Activated CD8-positive, alpha-beta T cell treated with anti-CD3 and anti-CD28 coated beads, Interleukin-2, amount 10 ng/mL, durations not matched to agents 7 days and 5 days (primary cell): ENCODE data around the gene VIPR1. TPM values are rescaled to one million over a fixed set of nuclear protein-coding genes. Genes with fewer than 3 reads are reported as not detected.
A peak's percentile ranks its signal among the peaks of the same experiment; 100 is the strongest.

Experiments used
- ATAC-seq: fragments of 150-1000 bp; cut with Tn5 transposase; one replicate; pipeline ENCODE4 v1.10.0; 2021; ENCODE audit warnings: moderate library complexity
- CTCF ChIA-PET: fragments of 350-600 bp; sonication (Branson Sonifier 250); formaldehyde crosslinking; loops from one replicate; lab custom pipeline; 2021; ENCODE audit warnings: antibody characterized with exemption; lab: Charles Lee
- POLR2A ChIA-PET: fragments of 350-600 bp; sonication (Branson Sonifier 250); formaldehyde crosslinking; loops from one replicate; lab custom pipeline; 2021; ENCODE audit warnings: antibody characterized with exemption; lab: Charles Lee
- DNase-seq: peaks from one replicate; pipeline ENCODE4 v3.0.0-alpha.2; 2020
- H3K27ac Mint-ChIP-seq: one replicate; pipeline ENCODE4 v1.8.0; 2021; ENCODE audit warnings: mild to moderate bottlenecking, mixed read lengths
- H3K27me3 Mint-ChIP-seq: one replicate; pipeline ENCODE4 v1.8.0; 2021; ENCODE audit warnings: low read depth, mixed read lengths
- H3K36me3 Mint-ChIP-seq: one replicate; pipeline ENCODE4 v1.8.0; 2021; ENCODE audit warnings: low read depth, mixed read lengths
- H3K4me1 Mint-ChIP-seq: one replicate; pipeline ENCODE4 v1.8.0; 2021; ENCODE audit warnings: low read depth, mixed read lengths
- H3K4me3 Mint-ChIP-seq: one replicate; pipeline ENCODE4 v1.8.0; 2021; ENCODE audit warnings: mild to moderate bottlenecking, mixed read lengths
- H3K9me3 Mint-ChIP-seq: one replicate; pipeline ENCODE4 v1.8.0; 2022; ENCODE audit warnings: mixed read lengths; ENCODE audit not compliant: insufficient read depth
- total RNA-seq, 2 experiments: library from RNA; stranded (reverse); gene quantifications; one replicate each; pipeline ENCODE4 v1.2.3, GENCODE V29; 2021

VIPR1 gene
- total RNA-seq, 2 experiments from 2014 or later = 9.1 to 9.5 TPM

GRCh38 chr3:42537350-42537749, 34.9 kb downstream of the VIPR1 start:
- Mint-ChIP-seq H3K36me3 (peaks cover 2% of the 10 kb centered on the region), H3K9me3 (no peaks in the 10 kb centered on the region), H3K27ac (no peak overlapping the region), H3K27me3 (no peaks in the 10 kb centered on the region), H3K4me3 (no peak overlapping the region), H3K4me1 (peaks cover 18% of the 10 kb centered on the region)
- POLR2A ChIA-PET = interaction anchor here (1.0 kb wide), 1 partner anchor 36 kb away, joined by 3 read pairs; no protein-coding TSS in a partner anchor
- CTCF ChIA-PET = interaction anchor here (0.8 to 17.5 kb wide), 13 partner anchors 9 to 290 kb away, joined by 3 to 183 read pairs (median 5); partner anchors contain the start of genes SEC22C and VIPR1
- DNase-seq (no peak), ATAC-seq (no peak)

GRCh38 chr3:42539871-42540714, 37.6 kb downstream of the VIPR1 start:
- H3K4me3 Mint-ChIP-seq = no peak overlapping the region
- H3K36me3 Mint-ChIP-seq = no peaks in the 10 kb centered on the region
- H3K27ac Mint-ChIP-seq = no peak overlapping the region
- DNase-seq = peak; percentile 75
- H3K27me3 Mint-ChIP-seq = no peaks in the 10 kb centered on the region
- H3K9me3 Mint-ChIP-seq = no peaks in the 10 kb centered on the region
- H3K4me1 Mint-ChIP-seq = peaks cover 6% of the 10 kb centered on the region
- peak; percentile 75 for ATAC-seq
- CTCF ChIA-PET = interaction anchor here (0.9 to 17.5 kb wide), 10 partner anchors 9 to 293 kb away, joined by 3 to 183 read pairs (median 5); partner anchors contain the start of gene VIPR1
- POLR2A ChIA-PET = no interaction called here

GRCh38 chr3:42541079-42541478, 38.6 kb downstream of the VIPR1 start:
- Mint-ChIP-seq H3K27me3 (no peaks in the 10 kb centered on the region), H3K27ac (no peak overlapping the region), H3K4me3 (no peak overlapping the region), H3K9me3 (no peaks in the 10 kb centered on the region), H3K4me1 (peaks cover 6% of the 10 kb centered on the region), H3K36me3 (no peaks in the 10 kb centered on the region)
- ATAC-seq (no peak), DNase-seq (no peak)
- POLR2A ChIA-PET = interaction anchor here (0.6 kb wide), 1 partner anchor 223 kb away, joined by 3 read pairs; no protein-coding TSS in a partner anchor
- CTCF ChIA-PET = interaction anchor here (0.5 to 17.5 kb wide), 6 partner anchors 8 to 350 kb away, joined by 3 to 183 read pairs (median 5); partner anchors contain the start of gene VIPR1

GRCh38 chr3:42544492-42545283, 42.2 kb downstream of the VIPR1 start:
- Mint-ChIP-seq H3K4me1 (no peaks in the 10 kb centered on the region), H3K27ac (no peak overlapping the region), H3K4me3 (no peak overlapping the region), H3K36me3 (peaks cover 9% of the 10 kb centered on the region), H3K27me3 (no peaks in the 10 kb centered on the region), H3K9me3 (no peaks in the 10 kb centered on the region)
- POLR2A ChIA-PET = interaction anchor here (0.7 kb wide), 1 partner anchor 35 kb away, joined by 3 read pairs; no protein-coding TSS in a partner anchor
- DNase-seq = no peak
- CTCF ChIA-PET = interaction anchor here (1.5 to 17.5 kb wide), 4 partner anchors 9 to 297 kb away, joined by 6 to 183 read pairs (median 49); partner anchors contain the start of gene VIPR1
- ATAC-seq = no peak

- Mint-ChIP-seq H3K4me1 (no peaks in the 10 kb centered on the region), H3K27ac (no peak overlapping the region), H3K4me3 (no peak overlapping the region), H3K9me3 (no peaks in the 10 kb centered on the region), H3K27me3 (no peaks in the 10 kb centered on the region), H3K36me3 (peaks cover 10% of the 10 kb centered on the region)
- DNase-seq (no peak), ATAC-seq (no peak)
- CTCF ChIA-PET = interaction anchor here (0.9 to 17.5 kb wide), 7 partner anchors 8 to 298 kb away, joined by 4 to 183 read pairs (median 15); partner anchors contain the start of gene VIPR1
- POLR2A ChIA-PET = interaction anchor here (0.6 kb wide), 1 partner anchor 47 kb away, joined by 3 read pairs; no protein-coding TSS in a partner anchor
Observed at GRCh38 chr3:42545284-42545900, 42.9 kb downstream of the VIPR1 start.

- ChIA-PET POLR2A (no interaction called here), CTCF (interaction anchor here (0.6 to 17.5 kb wide), 23 partner anchors 9 to 1236 kb away, joined by 3 to 183 read pairs (median 7); partner anchors contain the start of genes NKTR, SS18L2 and VIPR1)
- no peak for DNase-seq
- peaks cover 13% of the 10 kb centered on the region for H3K36me3 Mint-ChIP-seq
- no peaks in the 10 kb centered on the region for H3K27me3 Mint-ChIP-seq
- ATAC-seq = no peak
- no peaks in the 10 kb centered on the region for H3K9me3 Mint-ChIP-seq
- H3K4me3 Mint-ChIP-seq = no peak overlapping the region
- H3K27ac Mint-ChIP-seq = no peak overlapping the region
- H3K4me1 Mint-ChIP-seq = no peaks in the 10 kb centered on the region
Observed at GRCh38 chr3:42546691-42547213, 44.3 kb downstream of the VIPR1 start.

GRCh38 chr3:42547401-42547945, 45.0 kb downstream of the VIPR1 start:
- POLR2A ChIA-PET = no interaction called here
- Mint-ChIP-seq H3K27me3 (no peaks in the 10 kb centered on the region), H3K4me1 (no peaks in the 10 kb centered on the region), H3K27ac (no peak overlapping the region), H3K4me3 (no peak overlapping the region), H3K36me3 (peaks cover 17% of the 10 kb centered on the region), H3K9me3 (no peaks in the 10 kb centered on the region)
- ATAC-seq (peak; percentile 87), DNase-seq (peak; percentile 72)
- CTCF ChIA-PET = interaction anchor here (0.6 to 17.5 kb wide), 22 partner anchors 9 to 1236 kb away, joined by 3 to 183 read pairs (median 6); partner anchors contain the start of genes NKTR, SS18L2 and VIPR1

GRCh38 chr3:42549131-42549530, 46.7 kb downstream of the VIPR1 start:
- Mint-ChIP-seq H3K4me3 (no peak overlapping the region), H3K4me1 (no peaks in the 10 kb centered on the region), H3K9me3 (no peaks in the 10 kb centered on the region), H3K27me3 (no peaks in the 10 kb centered on the region), H3K36me3 (peaks cover 30% of the 10 kb centered on the region), H3K27ac (no peak overlapping the region)
- ATAC-seq (no peak), DNase-seq (no peak)
- ChIA-PET POLR2A (no interaction called here), CTCF (interaction anchor here (0.9 to 17.5 kb wide), 9 partner anchors 8 to 320 kb away, joined by 3 to 183 read pairs (median 9); partner anchors contain the start of genes NKTR and VIPR1)

GRCh38 chr3:42550250-42550649, 47.8 kb downstream of the VIPR1 start:
- ATAC-seq = no peak
- no peak overlapping the region for H3K4me3 Mint-ChIP-seq
- POLR2A ChIA-PET = interaction anchor here (0.8 to 1.4 kb wide), 2 partner anchors 24 to 32 kb away, joined by 3 read pairs; partner anchors contain the start of gene SEC22C
- H3K27me3 Mint-ChIP-seq = no peaks in the 10 kb centered on the region
- H3K9me3 Mint-ChIP-seq = no peaks in the 10 kb centered on the region
- peaks cover under 1% of the 10 kb centered on the region for H3K4me1 Mint-ChIP-seq
- CTCF ChIA-PET = interaction anchor here (0.6 to 17.5 kb wide), 6 partner anchors 15 to 302 kb away, joined by 3 to 183 read pairs (median 4); partner anchors contain the start of gene VIPR1
- DNase-seq = no peak
- H3K27ac Mint-ChIP-seq = no peak overlapping the region
- peaks cover 35% of the 10 kb centered on the region for H3K36me3 Mint-ChIP-seq

- no peak overlapping the region for H3K27ac Mint-ChIP-seq
- no peak for ATAC-seq
Observed at GRCh38 chr3:42552830-42553229, 50.4 kb downstream of the VIPR1 start.

More at GRCh38 chr3:42552830-42553229, 50.4 kb downstream of the VIPR1 start:
- Mint-ChIP-seq H3K27me3 (no peaks in the 10 kb centered on the region), H3K9me3 (no peaks in the 10 kb centered on the region), H3K36me3 (peaks cover 54% of the 10 kb centered on the region), H3K4me1 (peaks cover 25% of the 10 kb centered on the region), H3K4me3 (no peak overlapping the region)
- POLR2A ChIA-PET = interaction anchor here (1.3 to 2.0 kb wide), 2 partner anchors 29 to 48 kb away, joined by 4 to 8 read pairs; partner anchors contain the start of genes NKTR and SEC22C
- CTCF ChIA-PET = interaction anchor here (1.5 to 9.1 kb wide), 5 partner anchors 8 to 51 kb away, joined by 5 to 82 read pairs (median 7); partner anchors contain the start of gene VIPR1
- no peak for DNase-seq
